Globus pallidus (tissue), 1 donor: ENCODE data around the gene SNRNP48.

Experiments
- DNase-seq: peaks from one replicate; pipeline ENCODE4 v3.0.0-alpha.2; 2015; ENCODE audit warnings: low spot score

The SNRNP48 gene

DNA sequence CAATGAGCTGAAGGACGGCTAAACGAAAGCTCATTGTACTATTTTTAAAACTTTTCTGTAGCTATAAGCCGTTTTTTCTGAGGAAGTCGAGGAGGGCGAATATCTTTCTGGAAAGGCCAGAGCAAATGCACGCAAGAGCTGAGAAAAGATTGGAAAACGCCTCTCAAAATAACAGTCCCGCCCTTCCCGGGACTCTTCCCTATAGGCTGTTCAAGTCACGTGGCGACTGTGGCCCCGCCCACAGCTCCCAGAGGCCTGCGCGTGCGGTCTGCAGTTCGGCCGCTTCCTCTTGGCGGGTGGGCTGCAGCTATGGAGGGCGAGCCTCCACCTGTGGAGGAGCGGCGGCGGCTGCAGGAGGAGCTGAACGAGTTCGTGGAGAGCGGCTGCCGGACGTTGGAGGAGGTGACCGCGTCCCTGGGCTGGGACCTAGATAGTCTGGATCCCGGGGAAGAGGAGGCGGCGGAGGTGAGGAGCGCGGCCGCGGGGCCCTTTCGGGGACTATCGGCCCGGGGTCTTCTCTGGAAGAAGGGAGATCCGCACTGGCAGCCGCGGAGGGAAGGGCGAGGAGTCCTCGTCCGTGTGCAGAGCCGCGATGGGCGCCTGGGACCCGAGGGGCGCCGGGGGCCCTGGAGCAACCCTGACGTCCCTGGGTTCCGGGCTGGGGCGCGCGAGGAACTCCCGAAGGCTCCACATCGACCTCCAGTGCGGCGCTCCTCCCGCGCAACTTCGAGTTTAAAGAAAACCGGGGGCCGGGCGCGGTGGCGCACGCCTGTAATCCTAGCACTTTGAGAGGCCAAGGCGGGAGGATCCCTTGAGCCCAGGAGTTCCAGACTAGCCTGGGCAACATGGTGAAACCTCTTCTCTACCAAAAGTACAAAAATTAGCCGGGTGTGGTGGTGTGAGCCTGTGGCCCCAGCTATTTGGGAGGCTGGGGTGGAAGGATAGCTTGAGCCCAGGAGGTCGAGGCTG is at the start of gene SNRNP48:
TSS of gene SNRNP48 (plus strand) at position 250 of the 969 bp plus-strand sequence. CDS start at position 310, 60 bp downstream.
- peak; percentile 92 for DNase-seq

GRCh38 chr6:7540595-7540994 is 49.4 kb upstream of the SNRNP48 start:
- DNase-seq: no peak

DNA sequence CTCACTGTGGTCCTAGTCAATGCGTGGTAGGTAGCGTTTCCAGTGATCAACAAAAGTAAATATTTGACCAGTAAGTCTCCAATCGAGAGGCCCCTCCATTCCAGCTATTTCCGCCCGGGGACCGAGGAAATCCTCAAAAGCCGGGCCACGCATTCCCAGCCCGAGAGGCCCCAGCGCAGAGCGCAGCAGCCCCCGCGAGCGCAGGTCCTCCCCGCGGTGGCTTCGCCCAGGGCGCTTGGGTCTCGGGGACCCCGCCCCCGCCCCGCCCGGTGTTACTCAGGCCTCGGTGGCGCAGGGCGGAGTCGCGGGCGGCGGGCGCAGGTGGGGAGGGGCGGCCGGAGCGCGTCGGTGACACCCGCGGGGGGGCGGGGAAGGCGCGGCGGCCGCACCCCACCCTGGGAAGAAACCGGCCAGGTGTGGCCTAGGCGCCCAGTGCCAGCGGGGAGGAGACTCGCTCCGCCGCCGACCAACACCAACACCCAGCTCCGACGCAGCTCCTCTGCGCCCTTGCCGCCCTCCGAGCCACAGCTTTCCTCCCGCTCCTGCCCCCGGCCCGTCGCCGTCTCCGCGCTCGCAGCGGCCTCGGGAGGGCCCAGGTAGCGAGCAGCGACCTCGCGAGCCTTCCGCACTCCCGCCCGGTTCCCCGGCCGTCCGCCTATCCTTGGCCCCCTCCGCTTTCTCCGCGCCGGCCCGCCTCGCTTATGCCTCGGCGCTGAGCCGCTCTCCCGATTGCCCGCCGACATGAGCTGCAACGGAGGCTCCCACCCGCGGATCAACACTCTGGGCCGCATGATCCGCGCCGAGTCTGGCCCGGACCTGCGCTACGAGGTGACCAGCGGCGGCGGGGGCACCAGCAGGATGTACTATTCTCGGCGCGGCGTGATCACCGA is 48.6 kb upstream of the SNRNP48 start, which contains the start of gene DSP:
TSS of gene DSP (plus strand) at position 497 of the 890 bp plus-strand sequence. CDS start at position 742, 245 bp downstream.
- DNase-seq: no peak

DNA sequence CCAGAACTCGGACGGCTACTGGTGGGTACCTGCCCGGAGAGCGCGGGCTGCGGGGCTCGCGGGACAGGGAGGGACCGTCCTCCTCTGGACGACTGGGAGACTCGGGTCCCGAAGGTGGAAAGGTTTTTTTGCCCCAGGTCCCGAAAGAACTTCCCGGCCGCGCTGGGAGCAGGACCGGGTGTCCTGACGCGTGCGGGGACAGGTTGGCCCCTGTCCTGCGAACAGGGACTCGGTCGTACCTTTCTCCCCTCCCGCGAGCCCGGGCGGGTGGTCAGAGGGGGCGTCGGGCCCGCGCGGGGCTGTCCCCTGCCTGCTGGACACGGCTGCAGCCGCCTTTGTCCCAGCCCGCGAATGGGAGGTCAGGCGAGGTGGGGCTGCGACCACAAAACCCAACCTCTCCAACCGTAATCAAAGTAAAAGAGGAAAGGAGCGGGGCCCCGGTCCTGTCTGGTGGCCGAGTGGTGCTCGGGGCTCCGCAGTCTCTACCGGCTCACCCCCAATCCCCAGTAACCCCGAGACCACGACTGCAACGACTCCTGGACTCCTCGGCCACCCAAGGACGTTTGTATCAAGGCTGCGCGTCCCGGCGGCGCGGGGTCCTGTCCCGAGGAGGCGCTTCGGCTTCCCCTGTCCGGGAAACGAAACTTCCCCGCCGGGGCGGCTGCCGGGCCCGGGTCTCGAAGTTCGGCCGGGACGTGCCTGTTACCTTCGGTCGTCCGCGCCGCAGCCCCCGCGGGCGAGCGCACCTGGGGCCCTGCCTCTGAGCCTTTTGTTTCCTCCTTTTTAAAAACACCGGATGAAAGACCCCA is 47.7 kb upstream of the SNRNP48 start:
- no peak for DNase-seq

- no peak for DNase-seq
These were observed 46.9 kb upstream of the SNRNP48 start for GRCh38 chr6:7542874-7543624.

GRCh38 chr6:7543789-7544424 is 46.1 kb upstream of the SNRNP48 start:
- DNase-seq: no peak

GRCh38 chr6:7544597-7544996 is 45.4 kb upstream of the SNRNP48 start:
- no peak for DNase-seq

DNA sequence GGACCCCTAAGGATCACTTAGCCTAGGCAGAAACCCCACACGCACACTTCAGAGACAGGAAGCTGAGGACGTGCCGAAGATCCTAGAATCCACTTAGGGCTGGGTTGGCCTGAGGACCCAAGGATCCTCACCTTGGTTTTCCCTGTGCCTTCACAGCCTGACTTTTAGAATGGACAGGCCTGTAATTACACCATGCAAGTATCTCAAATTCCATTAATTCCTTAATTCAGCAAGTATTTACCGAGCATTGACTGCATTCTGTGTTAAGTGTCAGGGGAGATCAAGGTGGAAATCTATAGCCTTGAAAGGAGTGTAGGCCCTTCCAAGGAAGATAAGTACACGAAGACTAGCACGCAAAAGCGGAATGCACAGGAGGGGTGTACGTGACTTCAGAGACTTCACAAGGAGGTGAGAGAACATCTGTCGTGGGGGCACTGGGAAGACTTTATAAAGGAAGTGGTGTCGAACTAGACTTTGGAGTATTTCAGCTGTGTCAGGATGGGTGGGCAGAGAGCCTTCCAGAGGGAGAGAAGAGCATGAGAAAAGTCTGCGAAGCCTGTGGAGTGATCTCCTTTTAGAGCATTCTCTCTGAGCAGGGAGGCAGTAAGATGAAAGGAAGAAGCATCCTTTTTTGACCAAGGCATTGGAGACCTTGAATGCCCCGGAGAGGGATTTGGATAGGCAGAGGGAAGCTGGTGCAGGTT is 44.5 kb upstream of the SNRNP48 start:
- DNase-seq: no peak

DNA sequence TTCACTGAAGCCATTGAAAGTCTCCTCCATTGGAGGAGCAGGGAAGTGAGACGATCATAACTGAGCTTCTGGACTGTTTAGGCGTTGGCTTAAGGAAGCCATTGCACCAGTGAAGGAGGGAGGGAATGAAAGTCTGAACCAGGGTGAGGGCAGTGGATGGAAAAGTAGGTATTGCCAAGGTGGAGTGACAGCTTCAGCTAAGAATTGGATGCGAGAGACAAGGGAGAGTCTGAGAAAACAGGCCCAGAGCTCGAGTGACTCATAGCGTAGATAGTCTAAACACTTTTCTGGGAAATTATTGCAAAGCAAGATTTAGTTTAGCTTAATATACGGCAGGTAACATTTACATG is 44.0 kb upstream of the SNRNP48 start:
- no peak for DNase-seq

DNA sequence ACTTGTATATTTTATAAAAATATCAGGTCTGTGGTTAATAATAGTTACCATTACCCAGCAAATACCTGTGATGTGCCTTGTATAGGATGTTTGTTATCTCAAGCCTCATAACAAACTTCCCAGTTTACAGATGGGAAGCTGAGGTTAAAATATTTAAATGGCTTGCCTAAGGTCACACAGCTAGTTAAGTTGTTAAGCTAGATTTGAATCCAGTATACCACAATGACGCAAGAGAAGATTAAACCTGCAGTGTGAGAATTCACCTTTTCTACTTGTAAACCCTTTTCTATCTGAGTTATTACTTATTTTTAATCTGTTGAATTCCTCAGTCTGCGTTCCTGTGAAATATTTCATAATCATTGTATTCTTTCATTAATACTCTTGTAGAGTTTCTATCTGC is 43.6 kb upstream of the SNRNP48 start:
- DNase-seq: no peak

- no peak for DNase-seq
These were observed 43.1 kb upstream of the SNRNP48 start for GRCh38 chr6:7546896-7547295.

GRCh38 chr6:7547315-7547714 is 42.7 kb upstream of the SNRNP48 start:
- DNase-seq: no peak

DNA sequence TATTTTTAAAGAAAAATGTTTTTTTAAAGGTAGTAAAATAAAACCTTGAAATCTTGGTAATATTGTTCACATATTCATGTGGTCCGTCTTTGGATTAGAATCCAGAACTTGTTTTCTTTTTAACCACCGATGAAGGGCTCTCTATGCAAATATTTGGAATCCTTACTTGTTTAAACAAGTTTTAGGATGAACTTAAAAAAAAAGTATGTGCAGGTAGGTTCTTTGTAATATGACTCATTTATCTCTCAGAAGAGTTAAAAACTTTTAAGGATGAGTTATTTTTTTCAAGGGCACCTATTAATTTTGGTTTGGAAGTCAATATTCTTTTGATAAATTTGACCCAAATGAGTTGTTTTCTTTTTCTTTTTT is 39.6 kb upstream of the SNRNP48 start:
- no peak for DNase-seq

DNA sequence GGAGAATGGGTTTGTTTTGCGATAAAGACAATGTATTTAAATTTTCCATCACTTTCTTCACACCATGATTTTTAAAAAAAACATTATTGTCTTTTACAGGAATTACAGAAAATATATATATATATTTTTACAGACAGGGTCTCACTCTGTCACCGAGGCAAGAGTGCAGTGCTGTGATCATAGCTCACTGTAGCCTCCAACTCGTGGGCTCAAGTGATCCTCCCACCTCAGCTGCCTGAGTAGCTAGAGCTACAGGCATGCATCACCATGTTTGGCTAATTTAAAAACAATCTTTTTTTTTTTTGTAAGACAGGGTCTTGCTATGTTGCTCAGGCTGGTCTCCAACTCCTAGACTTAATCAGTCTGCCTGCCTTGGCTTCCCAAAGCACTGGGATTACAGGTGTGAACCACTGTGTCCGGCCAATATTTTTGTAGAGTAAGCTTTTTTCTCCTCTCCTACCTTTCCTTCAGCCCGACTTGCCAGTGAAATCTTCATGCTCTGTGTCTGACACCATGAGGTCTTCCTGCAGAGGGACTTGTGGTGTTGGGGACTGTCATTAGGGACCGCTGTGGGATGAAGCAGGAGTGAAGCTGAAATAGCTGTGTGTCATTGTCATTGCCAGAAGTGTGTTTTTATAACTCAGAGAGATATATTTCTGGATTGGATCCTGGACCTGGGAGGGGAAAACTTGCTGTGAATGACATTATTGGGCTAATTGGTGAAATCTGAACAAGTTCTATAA is 35.3 kb upstream of the SNRNP48 start:
- no peak for DNase-seq

- no peak for DNase-seq
These were observed 34.3 kb upstream of the SNRNP48 start for GRCh38 chr6:7555671-7556070.

GRCh38 chr6:7556394-7557106 is 33.4 kb upstream of the SNRNP48 start:
- DNase-seq: no peak

DNA sequence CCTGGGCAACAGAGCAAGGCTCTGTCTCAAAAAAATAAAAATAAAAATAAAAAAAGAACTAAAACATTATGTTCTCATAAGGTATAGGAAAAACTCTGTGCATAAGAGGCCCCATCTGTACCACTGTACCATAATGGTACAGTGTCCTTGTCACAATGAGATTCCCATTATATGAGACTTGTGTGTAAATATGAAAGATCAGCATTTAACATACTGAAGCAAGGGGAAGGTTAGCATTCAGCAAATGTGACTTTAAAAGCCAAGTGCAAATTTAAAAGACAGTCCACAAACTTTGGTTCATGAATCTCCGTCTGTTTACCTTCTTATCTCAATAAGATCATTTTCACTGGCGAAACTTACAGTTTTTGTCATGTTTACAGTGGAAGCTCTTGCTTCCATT is 32.3 kb upstream of the SNRNP48 start:
- no peak for DNase-seq

DNA sequence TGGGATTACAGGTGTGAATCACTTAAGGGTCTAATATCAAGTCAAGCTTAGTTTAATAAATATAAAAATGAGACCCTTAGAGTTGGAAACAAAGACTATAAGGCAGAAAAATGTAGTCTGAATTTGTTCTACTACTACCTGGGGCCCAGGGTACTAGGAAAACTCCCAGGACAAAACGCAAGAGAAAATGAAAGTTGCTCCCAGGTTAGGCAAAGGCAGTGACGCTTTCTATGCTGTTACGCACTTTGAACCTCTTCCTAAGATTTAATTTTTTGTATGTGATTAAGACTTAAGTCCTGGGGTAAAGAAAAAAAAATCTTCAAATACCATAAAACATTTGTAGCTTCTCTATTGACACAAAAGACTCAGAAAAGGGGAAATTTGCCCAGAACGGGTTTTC is 31.2 kb upstream of the SNRNP48 start:
- no peak for DNase-seq

DNA sequence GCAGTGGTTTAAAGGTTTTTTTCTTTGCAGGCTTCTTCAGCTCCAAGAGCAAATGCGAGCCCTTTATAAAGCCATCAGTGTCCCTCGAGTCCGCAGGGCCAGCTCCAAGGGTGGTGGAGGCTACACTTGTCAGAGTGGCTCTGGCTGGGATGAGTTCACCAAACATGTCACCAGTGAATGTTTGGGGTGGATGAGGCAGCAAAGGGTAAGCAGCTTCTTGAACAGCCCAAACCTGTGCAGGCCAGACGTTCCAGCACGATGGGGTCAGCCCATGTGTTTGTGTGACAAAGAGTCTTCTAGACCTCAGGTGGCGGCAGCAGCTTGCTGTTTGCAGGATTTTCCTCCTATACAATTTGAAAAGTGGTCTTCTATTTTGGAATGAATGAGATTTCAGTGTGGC is 30.8 kb upstream of the SNRNP48 start:
- no peak for DNase-seq
